BE2C (cell line): ENCODE measurements around the gene NATD1.
A peak's percentile ranks its signal among the peaks of the same experiment; 100 is the strongest.
"Not testable (repeated sequence)": the region's sequence is repeated elsewhere in the genome, so short reads cannot be mapped to it uniquely, and the experiment has no call there.

ENCODE experiments used
- DNase-seq: peaks from one replicate; pipeline ENCODE4 v3.0.0-alpha.2; 2020
- H3K27me3 ChIP-seq: fragments of 250-450 bp; sonication (Bioruptor Pico); 2 replicates; pipeline ENCODE4 v1.5.1; 2020; ENCODE audit warnings: mild to moderate bottlenecking
- H3K36me3 ChIP-seq: fragments of 250-450 bp; sonication (Bioruptor Pico); 2 replicates; pipeline ENCODE4 v1.5.1; 2020; ENCODE audit warnings: mild to moderate bottlenecking
- H3K4me1 ChIP-seq: fragments of 250-450 bp; sonication (Bioruptor Pico); 2 replicates; pipeline ENCODE4 v1.5.1; 2020
- H3K4me3 ChIP-seq: 2 replicates; pipeline ENCODE4 v1.5.1; 2011; ENCODE audit warnings: low read depth, low read length
- H3K9me3 ChIP-seq: fragments of 250-450 bp; sonication (Bioruptor Pico); 2 replicates; pipeline ENCODE4 v1.5.1; 2020
- TF ChIP-seq, protein P1 (sequence below): IDR thresholded peaks from 2 replicates; pipeline ENCODE4 v1.5.1; 2012; ENCODE audit warnings: mild to moderate bottlenecking, low read depth, low read length

The NATD1 gene

DNA sequence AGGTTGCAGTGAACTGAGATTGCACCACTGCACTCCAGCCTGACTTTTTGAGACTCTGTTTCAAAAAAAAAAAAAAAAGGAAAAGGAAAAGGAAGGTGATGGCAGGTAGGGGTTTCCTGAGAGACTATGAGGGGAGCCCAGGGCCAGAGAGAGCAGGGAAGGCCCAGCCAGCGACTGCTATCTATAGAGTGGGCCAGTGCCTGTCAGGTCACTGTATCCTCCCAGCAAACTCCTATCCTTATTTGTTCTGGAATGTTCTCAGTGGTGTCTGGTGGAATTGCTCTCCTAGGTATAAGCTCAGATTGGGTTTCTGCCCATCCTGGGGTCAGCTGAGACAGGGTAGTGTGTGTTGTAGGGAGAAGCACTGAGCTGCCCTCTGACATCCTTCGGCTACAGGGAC lies 24.4 kb downstream of the NATD1 start:
- H3K9me3 ChIP-seq = no peaks in the 10 kb centered on the region

GRCh38 chr17:21228111-21228510 lies 25.1 kb downstream of the NATD1 start:
- Histone ChIP-seq H3K27me3 (no peaks in the 10 kb centered on the region), H3K4me3 (no peak overlapping the region), H3K36me3 (no peaks in the 10 kb centered on the region), H3K4me1 (no peaks in the 10 kb centered on the region), H3K9me3 (no peaks in the 10 kb centered on the region)
- TF ChIP-seq, protein P1, sequence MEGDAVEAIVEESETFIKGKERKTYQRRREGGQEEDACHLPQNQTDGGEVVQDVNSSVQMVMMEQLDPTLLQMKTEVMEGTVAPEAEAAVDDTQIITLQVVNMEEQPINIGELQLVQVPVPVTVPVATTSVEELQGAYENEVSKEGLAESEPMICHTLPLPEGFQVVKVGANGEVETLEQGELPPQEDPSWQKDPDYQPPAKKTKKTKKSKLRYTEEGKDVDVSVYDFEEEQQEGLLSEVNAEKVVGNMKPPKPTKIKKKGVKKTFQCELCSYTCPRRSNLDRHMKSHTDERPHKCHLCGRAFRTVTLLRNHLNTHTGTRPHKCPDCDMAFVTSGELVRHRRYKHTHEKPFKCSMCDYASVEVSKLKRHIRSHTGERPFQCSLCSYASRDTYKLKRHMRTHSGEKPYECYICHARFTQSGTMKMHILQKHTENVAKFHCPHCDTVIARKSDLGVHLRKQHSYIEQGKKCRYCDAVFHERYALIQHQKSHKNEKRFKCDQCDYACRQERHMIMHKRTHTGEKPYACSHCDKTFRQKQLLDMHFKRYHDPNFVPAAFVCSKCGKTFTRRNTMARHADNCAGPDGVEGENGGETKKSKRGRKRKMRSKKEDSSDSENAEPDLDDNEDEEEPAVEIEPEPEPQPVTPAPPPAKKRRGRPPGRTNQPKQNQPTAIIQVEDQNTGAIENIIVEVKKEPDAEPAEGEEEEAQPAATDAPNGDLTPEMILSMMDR = no peak
- DNase-seq = no peak

More for the DNA sequence above, 24.4 kb downstream of the NATD1 start:
- Histone ChIP-seq H3K4me3 (no peak overlapping the region), H3K4me1 (no peaks in the 10 kb centered on the region), H3K36me3 (no peaks in the 10 kb centered on the region), H3K27me3 (no peaks in the 10 kb centered on the region)
- TF ChIP-seq, protein P1 = no peak
- no peak for DNase-seq

DNA sequence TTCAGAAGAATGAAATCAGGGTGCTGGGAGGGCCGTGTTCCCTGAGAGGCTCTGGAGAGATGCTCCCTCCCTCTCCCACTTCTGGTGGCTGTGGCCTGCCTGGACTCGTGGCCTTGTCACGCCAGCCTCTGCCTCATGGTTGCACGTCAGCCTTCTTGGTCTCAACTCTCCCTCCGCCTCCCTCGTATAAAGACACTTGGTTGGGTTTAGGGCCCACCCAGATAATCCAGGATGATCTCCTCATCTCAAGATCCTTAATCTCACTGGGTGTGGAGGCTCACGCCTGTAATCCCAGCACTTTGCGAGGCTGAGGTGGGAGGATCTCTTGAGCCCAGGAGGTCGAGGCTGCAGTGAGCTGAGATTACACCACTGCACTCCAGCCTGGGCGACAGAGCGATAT lies 25.9 kb downstream of the NATD1 start:
- not testable (repeated sequence) for H3K36me3 ChIP-seq, H3K4me1 ChIP-seq, H3K27me3 ChIP-seq, H3K4me3 ChIP-seq, H3K9me3 ChIP-seq, DNase-seq

GRCh38 chr17:21223086-21223485 lies 30.1 kb downstream of the NATD1 start:
- TF ChIP-seq, protein P1 = no peak
- no peaks in the 10 kb centered on the region for H3K9me3 ChIP-seq
- H3K36me3 ChIP-seq = no peaks in the 10 kb centered on the region

DNA sequence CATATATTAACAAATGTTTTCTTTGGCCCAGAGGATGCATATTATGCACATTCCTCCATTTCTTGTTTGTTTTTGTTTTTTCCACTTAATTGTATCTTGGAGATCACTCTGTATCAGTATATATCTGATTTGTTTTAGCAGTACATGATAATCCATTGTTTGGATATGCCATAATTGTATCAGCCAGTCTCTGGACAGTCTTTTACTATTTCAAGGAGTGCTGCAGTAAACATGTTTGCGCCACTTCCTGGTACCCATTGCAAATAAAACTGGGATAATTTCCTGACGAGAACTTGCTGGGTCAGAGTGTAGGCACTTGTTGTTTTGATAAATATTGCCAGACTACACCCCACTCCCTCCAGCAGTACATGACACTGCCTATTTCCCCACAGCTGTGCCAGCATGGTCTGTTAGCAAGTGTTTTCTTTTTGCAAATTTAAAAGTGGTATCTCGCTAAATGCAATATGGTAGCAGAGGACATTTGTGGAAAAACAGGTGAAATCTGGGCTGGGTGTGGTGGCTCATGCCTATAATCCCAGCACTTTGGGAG lies 34.3 kb downstream of the NATD1 start:
- TF ChIP-seq, protein P1 = no peak
- H3K9me3 ChIP-seq = no peaks in the 10 kb centered on the region
- H3K27me3 ChIP-seq = no peaks in the 10 kb centered on the region
- DNase-seq = no peak
- H3K4me3 ChIP-seq = no peak overlapping the region
- no peaks in the 10 kb centered on the region for H3K4me1 ChIP-seq
- no peaks in the 10 kb centered on the region for H3K36me3 ChIP-seq

More at GRCh38 chr17:21223086-21223485, 30.1 kb downstream of the NATD1 start:
- no peak overlapping the region for H3K4me3 ChIP-seq
- DNase-seq = no peak
- no peaks in the 10 kb centered on the region for H3K27me3 ChIP-seq
- H3K4me1 ChIP-seq = no peaks in the 10 kb centered on the region

DNA sequence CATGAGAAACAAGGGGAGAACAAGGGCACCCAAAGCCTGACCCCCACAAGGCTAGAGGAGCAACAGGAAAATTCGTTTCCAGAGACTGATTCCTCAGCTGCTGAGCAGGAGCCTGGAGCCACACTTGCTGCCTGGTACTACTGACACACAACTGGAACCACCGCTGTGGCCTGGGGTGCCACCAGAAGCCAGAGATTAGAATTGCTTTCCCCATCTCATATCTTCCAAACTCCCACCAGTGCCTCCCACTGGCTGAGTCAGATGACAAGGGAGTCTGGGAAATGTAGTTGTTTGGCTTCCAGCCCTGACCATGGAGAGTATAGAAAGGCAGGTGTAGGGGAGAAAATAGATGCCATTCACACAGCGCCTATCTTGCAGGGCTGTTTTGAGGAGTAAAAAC lies 35.1 kb downstream of the NATD1 start:
- no peaks in the 10 kb centered on the region for H3K4me1 ChIP-seq
- H3K9me3 ChIP-seq = no peaks in the 10 kb centered on the region
- H3K27me3 ChIP-seq = no peaks in the 10 kb centered on the region
- TF ChIP-seq, protein P1 = peak; percentile 35; the same call in 1 of the 2 replicates
- no peak overlapping the region for H3K4me3 ChIP-seq
- peak; percentile 46 for DNase-seq
- no peaks in the 10 kb centered on the region for H3K36me3 ChIP-seq

DNA sequence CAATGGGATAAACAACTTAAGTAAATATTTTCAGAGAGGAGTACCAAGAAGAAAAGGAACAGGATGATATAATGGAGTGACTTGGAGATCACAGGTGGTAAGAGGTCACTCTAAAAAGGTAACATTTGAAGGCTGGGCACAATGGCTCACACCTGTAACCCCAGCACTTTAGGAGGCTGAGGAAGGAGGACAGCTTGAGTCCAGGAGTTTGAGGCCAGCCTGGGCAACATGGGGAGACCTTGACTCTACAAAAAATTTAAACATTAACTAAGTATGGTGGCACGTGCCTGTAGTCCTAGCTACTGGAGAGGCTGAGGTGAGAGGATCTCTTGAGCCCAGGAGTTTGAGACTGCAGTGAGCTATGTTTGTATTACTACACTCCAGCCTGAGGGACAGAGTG lies 35.9 kb downstream of the NATD1 start:
- DNase-seq = no peak

More for the DNA sequence above, 35.9 kb downstream of the NATD1 start:
- Histone ChIP-seq H3K4me1 (no peaks in the 10 kb centered on the region), H3K27me3 (no peaks in the 10 kb centered on the region), H3K9me3 (no peaks in the 10 kb centered on the region), H3K4me3 (no peak overlapping the region), H3K36me3 (no peaks in the 10 kb centered on the region)
- TF ChIP-seq, protein P1 = no peak
